GM18858 (cell line): ENCODE results near the gene NCOR2.

Experiments
- ATAC-seq: cut with Tn5 transposase; IDR thresholded peaks from one replicate; pipeline ENCODE4 v1.9.1; 2021; ENCODE audit not compliant: unreplicated experiment

Gene NCOR2

DNA sequence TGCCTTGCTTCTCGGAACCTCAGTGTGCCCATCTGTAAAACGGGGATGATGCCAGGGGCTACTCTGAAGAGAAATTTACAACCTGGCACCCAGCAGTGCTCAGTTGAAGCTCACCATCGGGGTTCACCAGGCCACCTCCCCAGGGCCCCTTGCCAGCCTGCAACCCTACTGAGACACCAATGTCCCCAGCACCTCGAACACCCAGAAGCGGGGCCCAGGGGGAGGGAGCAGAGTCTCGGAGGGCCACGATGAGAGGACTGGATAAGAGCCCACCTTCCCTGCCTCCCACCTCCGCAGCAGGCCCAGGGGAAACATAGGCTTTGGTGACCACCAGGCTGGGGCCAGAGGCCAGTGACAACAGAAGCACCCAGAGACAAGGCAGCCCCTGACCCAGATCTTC, 22.4 kb downstream of the NCOR2 start:
- no peak for ATAC-seq

DNA sequence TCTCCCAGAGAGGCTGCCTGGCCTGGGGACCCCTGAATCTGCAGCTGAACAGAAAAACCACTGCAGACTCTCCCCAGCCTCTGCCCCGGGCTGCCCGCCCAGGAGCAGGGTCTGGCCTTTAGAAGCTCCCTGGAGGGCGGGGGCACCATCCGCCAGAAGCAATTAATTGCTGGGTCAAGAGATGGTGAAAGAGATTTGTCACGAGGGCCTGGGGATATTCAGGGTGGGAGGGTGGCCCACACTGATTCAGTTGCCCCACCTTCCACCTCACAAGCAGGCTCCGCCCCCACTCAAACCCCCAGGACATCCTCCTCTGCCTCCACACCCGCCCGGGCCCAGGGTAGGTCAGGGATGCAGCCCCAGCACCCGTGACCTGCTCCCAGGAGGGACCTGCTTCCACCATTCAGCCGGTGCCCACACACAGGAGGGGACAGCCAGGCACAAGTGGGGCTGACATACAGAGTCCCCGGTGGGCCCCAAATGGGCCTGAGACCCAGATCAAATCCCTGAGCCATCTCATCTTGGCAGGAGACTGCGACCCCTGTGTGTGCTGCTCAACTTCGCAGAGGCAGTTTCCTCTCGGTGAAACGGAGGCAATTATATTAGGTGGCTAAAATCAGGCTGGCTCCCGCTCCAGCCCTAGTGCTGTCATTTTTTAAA, 23.0 kb downstream of the NCOR2 start:
- no peak for ATAC-seq

DNA sequence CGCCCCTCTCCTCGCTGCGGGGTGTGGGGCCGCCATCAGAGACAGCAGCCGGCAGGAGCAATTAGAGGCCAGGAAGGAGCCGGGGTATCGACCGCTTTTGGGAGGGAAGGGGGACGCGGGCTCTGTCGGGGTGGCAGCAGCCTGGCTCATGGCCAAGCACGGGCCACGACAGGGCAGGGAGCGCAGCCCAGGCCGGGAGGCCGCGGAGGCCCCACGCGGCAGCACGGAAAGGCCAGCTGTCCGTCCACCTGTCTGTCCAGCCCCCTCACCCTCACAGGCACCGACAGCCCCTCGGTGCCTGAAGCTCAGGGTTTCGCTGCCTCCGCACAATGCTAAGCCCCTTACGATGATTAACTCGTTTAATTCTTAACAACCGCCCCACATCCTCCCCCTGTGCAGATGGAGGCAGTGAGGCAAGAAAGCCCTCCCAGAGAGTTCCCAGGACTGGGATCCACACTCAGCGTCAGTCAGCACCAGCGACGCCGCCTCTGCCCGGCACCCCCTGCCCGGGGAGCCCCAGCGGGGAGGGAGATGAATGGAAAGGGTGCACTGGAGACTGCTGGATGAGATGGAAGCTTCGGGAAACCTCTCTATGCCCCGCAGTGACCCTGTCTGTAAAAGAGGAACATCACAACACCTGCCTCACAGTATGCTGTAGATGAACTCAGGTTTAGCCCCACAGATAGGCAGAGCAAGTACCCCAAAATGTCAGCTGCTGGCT, 23.7 kb downstream of the NCOR2 start:
- ATAC-seq: no peak

DNA sequence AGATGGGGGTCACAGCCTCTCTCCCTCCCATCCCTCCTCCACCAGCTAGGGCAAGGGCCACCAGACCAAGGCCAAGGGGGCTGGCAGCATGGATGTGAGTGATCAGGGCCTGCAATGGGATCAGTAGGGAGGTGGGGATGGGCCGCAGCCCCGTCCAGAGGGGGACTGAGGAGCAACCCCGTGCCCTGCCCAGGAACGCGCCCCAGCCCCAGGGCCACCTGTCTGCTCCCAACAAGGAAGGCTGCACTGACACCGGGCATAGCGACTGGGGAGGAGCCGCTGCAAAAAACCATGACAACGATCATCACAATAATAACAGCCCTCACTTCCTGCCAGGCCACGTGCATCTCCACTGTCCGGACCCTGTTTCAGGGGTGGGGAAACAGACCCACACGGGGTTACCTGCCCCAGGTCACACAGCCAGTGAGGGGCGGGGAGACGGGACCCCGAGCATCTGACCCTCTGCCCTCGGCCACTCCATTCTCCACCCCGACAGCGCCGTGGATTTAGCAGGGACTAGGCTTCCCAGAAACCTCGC, 24.3 kb downstream of the NCOR2 start:
- ATAC-seq: no peak

DNA sequence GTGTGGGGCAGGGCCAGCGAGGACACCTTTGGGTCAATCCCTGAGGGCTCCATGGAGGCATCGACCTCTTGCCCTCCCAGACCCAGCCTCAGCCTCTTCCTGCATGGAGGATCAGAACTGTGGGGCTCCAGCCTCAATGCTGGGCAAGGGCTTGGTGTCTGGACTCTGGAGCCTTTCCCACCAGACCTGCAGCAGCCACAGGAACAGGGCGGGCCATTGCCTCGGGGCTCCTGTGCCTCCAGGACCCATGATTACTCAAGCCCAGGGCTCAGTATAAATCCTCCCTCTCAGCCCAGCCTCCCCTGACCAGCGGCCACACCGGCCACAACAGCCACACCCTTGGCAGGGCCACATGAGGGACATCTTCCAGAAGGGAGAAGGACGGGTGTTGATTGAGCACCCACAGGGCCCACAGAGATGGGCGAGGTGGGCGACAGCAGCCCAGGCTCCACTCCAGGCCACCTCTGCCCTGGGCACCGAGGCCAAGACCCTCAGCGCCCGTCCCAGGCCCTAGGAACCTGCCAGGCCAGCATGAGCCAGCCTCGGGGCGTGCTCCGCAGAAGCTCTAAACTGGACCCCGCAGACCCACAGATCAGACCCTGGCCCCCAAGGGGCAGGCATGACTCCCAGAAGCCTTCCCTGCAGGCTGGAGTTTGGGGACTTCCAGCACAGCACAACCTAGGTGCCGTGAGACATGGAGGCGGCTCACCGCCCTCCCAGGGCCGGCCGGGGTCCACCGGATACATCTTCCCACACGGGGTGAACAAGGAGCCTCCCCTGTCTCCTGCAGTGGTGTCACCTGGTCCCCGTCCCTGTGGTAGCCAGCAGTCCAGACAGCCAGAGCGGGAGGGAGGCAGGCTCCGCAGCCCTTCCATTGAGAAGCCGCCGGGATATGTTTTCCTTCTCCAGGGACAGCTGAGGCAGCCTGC, 25.1 kb downstream of the NCOR2 start:
- ATAC-seq: no peak

DNA sequence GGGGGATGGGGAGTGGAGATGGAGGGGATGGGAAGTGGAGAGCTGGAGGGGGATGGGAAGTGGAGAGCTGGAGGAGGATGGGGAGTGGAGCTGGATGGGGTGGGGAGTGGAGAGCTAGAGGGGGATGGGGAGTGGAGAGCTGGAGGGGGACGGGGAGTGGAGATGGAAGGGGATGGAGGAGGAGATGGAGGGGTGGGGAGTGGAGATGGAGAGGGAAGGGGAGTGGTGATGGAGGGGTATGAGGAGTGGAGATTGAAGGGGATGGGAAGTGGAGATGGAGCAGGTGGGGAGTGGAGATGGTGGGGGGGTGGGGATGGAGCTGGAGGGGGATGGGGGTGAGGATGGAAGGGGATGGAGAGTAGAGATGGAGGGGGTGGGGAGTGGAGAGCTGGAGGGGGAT, 26.1 kb downstream of the NCOR2 start:
- ATAC-seq: no peak

DNA sequence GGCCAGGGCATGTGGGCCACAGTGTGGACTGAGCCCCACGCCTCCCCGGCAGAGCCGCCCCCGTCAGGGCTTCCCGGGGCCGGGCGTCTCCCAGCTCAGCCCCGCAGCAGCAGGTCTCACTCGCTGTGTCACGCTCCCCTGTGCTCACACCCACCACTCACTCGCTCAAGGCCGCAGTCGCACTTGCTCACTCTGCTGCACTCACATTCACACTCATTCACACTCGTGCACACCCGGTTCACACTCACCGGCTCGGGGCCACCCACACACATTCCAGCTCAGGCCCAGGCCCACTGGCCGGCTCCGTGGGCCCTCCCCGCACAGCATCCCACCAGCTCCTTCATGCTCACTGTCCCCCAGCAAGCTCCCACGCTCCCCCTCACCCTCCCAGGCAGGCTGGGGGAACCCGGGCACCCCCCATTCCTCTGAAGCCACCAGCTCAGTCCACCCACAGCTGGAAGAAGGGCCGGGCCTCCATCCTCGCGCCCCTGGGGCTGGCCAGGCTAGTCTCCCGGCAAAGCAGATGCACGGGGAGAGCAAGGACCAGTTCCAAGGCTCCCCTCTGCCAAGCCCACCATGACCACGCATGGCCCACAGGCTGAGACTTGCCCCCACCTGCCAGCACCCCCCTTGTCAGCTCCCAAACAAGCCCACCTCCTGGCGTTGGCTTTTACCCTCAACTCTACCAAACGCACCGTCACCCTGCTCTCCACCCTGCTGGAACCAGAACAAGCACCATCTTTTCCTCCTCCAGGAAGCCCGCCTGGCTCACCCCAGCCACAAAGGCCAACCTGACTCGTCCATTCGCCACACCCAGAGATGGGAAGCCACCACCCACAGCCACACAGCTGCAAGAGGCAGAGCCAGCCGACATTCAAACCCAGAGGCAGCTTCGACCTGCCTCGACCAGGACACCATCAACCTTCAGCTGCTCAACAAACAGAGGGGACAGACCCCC, 28.0 kb downstream of the NCOR2 start:
- ATAC-seq: no peak

DNA sequence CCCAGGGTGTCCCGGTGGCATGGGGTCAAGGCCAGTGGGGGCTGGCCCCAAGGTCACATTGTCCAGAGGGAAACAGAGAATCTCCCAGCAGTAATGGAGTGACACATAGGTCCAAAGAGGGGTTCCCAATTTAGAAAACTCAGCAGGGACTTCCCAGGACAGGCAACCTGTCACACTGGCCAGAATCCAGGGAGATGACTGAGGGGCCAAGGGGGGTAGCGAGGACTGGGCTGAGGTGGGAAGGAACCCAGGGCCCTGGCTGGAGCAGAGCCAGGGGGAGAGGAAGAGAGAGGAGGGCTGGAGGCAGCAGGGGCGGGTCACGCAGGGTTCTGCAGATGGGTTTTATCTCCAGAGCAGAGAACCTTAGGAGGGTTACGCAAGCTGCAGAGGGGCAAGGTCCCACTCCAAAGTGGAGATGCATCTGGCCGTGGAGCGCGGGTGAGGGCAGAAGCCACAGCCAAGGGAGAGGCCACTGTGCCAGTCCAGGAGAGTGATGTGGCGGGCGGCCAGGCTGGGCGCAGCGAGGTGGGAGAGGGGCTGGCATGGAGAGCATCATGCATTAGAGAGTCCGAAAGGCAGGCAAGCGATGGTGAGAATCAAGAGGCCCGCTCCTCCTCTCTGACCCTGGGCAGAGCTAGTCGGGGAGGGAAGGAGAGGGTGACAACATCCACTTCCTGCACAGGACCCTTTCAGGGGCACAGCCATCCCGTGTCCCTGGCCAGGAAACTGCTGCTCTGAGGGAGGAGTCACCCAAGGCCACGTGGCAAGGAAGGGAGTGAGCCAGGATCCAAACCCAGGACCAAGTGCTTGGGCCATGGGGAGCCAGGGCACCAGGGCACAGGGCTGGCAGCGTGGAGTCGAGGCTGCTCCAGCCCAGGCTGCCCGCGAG, 29.0 kb downstream of the NCOR2 start:
- ATAC-seq: no peak

DNA sequence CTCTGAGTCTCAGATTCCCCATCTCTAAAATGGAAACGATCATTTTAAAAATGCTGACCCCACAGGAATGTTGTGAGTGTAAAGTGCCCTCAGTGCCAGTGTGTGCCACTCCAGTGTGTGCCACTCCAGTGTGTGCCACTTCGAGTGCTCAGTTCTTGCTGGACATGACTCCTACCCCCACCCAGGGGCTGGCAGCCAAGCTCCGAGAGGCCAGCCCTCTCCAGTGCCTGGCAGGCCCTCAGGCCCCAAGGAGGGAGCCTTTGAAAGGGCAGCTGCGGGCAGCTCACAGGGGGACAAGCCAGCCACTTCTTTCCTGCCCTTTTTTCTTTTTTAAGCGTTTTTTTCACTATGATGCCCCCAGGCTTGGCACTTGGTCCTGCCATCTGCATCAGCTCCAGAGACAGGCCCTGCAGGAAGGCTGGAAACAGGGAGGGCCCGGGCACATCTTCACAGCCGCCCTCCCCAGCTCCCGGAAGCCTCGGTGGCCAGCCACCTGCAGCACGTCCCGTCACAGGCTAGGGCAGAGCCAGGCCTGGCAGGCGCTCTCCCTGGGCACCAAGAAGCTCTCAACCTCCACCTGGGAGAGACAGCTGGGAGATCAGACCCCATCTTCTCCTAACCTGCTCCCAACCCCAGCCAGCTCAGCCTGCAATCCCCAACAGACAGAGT, 29.8 kb downstream of the NCOR2 start:
- no peak for ATAC-seq

DNA sequence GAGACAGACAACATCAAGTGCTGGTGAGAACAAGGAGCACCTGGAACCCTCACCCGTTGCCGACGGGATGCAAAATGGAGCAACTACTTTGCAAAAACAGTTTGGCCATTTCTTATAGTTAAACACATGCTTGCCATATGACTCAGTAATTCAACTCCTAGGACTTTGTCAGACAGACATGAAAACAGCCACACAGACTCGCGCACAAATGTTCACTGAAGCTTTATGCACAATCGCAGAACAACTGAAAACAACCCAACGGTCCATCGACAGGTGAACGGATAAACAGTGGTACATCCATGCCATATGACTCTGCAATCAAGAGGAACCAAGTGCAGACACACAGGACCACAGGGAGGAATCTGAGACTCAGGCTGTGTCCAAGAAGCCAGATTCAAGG, 30.8 kb downstream of the NCOR2 start:
- no peak for ATAC-seq

DNA sequence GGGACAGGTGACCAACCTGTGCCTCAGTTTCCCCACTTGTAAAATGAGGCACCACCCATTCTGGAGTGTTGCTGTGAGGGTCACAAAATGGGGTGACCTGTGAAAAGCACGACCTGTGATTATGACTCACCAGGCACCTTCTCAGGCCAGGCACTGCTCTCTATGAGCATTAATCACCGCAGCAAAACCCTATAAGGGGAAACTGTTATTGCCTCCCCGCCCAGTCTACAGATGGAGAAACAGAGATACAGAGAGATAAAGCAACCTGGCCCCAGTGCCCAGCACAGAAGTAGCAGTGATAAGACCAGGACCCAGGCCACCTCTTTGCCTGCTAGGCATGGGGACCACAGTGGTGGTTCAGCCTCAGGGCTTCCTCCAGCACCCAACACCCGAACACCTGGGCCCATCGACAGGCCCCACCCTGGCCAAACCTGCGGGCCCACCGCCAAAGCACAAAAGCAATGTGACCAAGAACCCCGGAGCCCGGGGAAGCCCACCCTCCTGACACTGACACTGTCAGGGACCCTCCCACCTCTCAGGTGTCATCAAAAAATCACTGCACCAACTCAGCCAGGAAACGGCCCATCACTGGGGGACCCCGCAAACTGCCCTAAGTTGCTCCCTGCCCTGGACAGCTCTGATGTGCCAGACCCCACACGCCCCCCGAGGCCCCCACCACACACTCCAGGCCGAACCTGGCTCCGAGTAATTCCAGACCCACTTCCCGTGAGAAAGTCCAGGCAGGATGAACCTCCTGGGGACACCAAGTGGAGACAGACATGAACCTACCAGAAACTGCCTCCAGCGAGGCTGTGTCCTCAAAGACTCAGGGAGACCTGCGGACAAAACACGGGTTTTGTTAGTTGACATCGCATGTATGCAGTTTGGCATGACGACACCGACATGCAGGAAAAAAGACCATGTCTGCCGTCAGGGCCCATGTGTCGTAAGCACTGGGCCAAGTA, 32.4 kb downstream of the NCOR2 start:
- ATAC-seq: no peak

DNA sequence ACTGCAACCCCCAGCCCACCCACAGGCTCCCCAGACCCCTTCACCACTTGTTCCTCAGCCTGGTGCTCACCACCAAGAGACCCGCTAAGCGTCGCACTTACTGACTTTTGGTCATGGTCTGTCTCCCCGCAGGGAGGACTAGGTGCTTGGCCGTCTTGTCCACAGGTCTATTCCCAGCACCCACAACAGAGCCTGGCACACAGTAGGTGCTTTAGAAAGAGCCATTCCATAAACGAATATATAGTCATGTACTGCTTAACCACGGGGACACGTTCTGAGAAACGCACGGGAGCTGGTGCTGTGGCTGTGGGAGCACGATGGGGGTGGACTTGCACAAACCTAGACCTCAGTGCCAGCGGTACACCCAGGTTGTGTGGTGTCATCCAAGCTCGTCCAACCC, 34.0 kb downstream of the NCOR2 start:
- ATAC-seq: no peak

DNA sequence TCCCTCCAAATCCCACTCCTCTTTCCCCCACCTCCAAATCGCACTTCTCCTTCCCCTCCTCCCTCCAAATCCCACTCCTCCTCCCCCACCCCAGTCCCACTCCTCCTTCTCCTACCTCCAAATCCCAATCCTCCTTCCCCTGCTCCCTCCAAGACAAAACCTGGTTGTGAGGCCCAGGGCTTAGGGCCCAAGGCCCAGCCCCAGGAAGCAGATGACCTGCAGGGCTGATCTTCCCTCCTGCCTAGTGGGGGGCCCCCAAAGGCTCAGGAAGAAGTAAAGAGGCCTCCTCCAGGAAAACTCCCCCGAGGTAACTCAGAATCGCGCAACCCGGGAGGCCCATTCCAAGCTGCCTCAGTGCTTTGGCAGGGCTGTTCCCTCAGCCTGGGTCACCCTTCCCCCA, 34.4 kb downstream of the NCOR2 start:
- no peak for ATAC-seq

DNA sequence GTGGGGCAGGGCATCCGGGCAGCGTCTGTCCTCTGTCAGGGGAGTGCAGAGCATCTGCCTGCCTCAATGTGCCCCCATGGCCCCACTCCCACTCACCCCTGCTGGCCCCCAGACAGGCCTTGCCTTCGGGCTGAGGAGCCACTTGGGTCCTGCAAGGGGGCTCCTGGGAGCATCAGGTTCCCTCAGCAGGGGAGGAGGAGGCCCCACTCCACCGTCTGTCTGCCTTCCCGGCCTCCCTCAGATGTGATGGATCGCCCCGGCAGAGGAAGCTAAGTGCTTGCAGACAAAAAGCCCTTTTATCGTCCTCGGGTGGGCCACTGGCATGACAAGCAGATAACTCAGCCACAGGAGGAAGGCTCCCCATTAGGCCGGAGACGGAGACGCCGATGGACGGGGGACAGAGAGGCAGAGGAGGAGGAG, 35.1 kb downstream of the NCOR2 start:
- no peak for ATAC-seq

DNA sequence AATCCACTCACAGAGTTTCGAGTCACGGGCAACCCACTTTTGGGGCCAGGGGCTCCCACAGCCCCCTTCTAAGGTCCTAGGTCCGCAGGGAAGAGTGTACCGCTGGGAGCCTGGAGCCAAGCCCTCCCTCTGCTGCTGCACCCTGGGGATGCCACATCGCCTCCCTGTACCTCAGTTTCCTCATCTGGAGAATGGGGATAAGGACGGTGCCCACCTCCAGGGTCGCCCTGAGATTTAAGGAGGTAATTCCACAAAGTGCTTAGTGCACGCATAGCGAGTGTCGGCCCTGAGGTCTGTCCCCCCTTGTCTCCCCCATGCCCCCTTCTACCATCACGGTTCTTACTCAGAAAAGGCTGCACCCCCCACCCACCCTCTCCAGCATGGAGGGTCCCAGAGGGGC, 35.5 kb downstream of the NCOR2 start:
- no peak for ATAC-seq

DNA sequence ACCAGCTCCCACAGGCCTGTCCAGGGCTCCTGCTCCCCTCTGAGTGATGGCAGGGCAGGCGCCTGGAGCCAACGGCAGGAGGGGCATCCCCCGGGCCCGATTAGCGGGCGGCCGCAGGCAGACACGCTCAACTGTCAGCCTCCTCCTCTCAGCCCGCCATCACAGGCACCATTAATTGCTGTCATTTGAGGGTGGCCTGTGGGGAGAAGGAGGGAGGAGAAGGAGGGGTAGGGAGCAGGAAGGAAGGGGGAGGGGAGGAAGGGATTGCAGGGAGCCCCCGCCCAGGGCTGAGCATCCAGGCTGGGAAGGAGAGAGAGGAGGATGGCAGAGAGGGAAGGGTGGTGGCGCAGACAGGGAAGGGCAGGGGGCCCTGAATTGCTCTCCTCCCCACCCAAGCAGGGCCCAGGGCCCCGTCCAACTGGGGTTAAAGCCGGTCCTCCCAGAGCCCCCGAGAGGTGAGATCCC, 36.1 kb downstream of the NCOR2 start:
- no peak for ATAC-seq

DNA sequence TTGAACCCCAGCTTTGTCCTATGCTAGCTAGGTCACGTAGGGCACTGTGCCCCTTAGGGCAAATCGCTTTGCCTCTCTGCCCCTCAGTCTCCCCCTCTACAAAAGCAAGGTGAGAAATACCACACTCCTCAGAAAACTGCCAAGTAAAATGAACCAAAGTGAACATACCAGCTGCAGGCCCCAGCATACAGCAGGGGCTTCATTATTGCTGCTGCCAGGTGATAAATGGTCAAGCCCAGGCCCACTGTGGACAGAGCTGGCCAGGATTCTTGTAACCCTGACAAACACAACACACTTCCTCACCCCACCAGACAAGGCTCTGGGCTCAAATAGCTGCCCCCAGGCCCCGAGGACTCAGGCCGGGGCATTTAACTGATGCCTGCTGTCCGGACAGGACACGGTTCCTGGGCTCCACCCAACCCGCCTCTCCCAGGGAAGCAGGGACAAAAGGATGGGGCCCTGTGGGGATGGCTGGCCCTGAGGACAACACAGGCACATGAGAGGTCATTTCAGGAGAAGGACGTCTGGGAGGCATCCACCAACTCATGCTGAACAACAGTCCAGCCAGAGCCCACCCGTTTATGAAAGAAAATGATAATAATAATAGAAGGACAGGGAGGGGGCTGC, 36.7 kb downstream of the NCOR2 start:
- ATAC-seq: no peak
